GM21390 (cell line): Measurements from ENCODE around the gene ABCB9.
"Not testable (repeated sequence)": the region's sequence is repeated elsewhere in the genome, so short reads cannot be mapped to it uniquely, and the experiment has no call there.

Source experiments
- ATAC-seq: cut with Tn5 transposase; IDR thresholded peaks from one replicate; pipeline ENCODE4 v1.9.1; 2021; ENCODE audit not compliant: unreplicated experiment

ABCB9 gene

DNA sequence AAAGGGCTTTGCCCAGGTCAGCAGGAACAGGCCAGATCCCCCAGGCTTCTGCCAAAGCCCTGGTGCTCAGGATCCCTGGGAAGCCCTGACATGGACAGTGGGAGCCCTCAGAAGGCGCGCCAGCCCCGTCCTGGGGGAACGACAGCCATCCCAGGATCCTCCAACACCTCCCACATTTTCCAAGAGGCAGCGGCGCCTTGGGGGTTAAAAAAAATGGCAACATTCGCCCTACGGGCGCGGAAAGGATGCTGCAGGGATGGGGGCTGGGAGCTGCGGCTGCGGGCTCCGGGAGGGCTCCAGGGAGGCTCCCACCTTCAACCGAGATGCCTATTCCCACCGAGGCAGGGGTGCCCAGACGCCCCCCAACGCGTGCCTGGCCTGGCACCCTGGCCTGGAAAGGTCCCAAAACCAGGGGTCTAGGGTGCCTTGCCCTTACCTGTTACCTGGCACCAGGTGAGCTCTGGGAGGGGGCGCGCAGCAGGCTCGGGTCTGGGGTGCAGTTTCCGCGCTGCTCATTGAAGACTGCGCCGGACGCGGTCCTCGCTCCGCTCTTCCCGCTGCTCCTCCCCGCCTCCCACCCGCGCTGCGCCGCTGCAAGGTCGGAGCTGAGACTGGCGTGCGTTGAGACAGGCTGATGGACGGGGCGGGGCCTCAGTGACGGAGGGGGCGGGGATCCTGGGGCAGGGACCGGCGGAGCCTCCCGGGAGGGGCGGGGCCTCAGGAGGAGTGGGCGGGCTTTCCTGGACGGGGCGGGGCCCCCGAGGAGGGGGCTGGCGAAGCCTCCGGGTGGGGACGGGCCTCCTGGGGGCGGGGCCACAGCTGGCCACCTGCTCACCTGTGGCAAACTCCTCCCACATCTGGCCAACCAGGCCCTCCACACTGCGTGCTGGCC lies at the start of gene ABCB9:
Gene ABCB9, minus strand, starts transcription at position 613 of the 892 bp plus-strand sequence. CDS start 6,228 bp downstream, outside the sequence.
- ATAC-seq = peak; percentile 73

DNA sequence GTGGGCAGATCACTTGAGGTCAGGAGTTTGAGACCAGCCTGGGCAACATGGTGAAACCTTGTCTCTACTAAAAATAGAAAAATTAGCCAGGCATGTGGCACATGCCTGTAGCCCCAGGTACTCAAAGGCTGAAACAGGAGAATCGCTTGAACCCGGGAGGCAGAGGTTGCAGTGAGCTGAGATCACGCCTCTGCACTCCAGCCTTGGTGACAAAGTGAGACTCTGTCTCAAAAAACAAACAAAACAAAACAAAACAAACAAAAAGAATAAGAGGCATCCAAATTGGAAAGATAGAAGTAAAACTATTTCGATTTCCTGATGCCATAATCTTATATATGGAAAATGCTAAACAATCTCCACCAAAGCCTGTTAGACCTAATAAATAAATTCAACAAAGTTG lies 48.2 kb upstream of the ABCB9 start:
- ATAC-seq = not testable (repeated sequence)

DNA sequence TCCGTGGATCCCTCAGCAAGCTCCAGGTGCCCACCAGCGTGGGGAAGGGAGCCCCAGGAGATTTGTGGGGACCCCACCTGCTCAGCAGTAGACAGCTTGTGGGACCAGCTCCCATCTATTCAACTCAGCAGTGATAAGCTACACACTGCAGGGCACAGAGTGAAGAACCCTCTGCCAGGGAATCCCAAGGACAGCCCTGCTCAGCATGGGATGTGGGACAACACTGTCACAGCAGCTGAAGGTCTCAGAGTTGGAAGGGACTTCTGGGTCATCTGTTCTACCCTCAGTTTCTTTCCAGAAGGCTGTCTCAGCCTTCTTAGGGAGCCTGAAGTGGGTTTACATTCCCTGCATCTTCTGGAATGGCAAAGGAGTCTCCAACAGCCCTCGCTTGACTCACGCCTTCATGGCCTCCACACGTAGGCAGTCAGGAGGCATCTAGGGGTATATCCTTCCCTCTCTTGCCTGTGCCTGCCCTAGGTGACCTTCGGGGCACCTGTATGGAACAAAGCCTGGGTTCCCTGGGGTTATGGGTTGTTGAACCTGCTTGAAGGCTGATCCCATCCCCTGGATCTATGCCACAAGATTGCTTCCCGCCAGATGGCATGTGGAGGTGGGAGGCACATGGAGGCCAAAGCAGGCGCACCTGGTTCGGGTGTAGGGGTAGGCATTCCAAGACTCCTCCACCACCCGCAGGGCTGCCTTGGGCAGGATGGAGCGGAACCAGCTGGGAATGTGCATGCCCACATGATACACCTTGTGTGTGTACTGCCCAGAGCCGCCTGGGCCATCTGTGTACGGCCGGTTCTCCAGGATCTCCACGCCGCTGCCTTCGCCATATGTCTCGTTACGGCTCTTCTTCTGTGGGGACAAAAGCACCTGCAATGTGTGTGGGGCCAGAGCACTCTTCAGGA lies 47.2 kb upstream of the ABCB9 start:
- ATAC-seq = no peak

DNA sequence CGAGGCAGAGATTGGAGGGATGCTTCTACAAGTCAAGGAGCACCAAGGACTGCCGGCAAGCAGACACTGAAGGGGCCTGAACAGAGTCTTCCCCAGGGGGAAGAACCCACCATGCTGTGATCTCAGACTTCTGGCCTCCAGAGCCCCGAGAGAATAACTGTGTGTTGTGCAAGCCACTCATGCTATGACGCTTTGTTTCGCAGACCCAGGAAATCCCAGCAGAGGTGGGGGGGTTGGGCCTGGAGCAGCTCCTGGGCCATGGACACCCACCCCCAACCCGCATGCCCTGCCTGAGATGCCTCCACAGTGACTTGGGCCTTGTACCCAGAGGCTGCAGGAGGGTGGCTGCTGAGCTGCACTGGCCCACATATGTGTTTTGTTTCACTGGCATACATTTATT lies 45.4 kb upstream of the ABCB9 start:
- no peak for ATAC-seq

DNA sequence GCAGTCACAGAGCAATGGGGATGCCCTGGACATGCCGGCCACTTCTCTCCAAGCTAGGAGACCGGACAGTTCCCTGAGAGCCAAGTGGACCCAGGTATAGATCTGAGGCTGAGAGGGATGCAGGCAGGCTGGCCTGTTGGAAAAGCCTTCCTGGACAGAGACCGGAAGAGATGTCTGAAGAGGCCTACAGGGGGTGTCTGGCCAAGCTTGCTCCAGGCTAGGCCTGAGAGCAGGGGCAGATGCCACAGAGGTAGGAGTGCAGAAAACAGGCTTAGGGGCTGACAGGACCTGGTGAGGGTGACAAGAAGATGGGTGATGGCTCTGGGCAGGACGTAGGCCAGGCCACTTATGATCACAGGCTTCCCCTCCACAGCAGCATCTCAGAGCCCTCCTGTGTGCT lies 44.4 kb upstream of the ABCB9 start:
- no peak for ATAC-seq

DNA sequence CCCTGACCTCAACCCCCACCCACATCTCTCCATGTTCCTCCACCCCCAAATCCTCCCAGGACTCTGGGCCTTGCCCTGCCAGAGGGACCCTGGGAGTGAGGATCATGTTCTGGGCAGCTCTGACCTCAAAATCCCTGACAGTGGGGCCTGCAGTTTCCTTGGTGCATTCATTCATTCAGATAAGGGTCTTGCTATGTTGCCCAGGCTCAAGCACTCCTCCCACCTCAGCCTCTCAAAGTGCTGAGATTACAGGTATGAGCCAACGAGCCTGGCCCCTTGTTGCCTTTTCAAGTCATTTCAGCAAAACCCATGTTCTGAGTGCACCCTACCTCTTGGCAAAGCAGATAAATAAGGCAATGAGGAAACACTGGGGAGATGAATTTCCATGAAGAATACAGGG lies 43.8 kb upstream of the ABCB9 start:
- ATAC-seq = no peak

DNA sequence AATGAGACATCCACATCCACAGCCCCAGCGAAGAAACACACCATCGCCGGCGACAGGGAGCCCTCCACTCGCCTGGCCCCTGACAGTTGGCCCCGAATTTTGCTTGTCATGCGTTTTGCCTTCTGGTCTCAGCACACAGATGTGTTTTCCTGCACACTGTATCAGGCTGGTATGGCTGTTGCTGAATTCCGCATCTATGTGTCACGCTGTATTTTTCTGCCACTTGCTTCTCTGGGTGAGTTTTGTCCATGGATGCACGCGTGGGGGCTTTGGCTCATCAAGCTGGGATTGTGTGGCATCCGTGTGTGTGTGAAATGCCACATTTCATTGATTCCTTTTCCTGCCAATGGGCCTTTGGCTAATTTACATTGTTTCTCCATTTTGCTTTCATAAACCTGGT lies 40.7 kb upstream of the ABCB9 start:
- ATAC-seq = no peak

DNA sequence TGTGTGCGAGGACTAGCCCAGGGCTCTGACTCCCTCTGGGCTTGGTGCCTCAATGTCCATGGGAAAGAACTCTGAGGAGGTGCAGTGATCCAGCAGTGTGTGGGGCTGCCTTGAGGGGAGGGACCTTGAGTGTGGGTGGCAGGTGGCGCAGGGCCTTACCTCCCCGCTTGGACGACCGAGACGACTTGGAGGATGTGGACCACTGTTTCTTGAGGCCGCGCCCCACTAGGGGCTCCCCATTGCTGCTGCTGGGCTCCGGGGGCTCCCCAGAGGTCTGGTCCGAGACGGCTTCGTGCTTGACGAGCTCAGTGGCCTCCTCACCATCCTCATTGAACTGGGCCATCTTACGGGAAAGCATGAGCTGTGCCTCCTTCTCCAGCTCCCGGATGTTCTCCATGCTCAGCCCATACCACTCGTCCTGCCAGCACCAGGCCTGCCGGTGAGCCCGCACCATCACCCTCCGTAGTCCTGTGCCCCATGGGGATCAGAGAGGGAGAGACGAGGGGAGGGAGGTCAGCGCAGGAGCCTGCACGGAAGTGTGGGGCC lies 38.9 kb upstream of the ABCB9 start:
- ATAC-seq = no peak

DNA sequence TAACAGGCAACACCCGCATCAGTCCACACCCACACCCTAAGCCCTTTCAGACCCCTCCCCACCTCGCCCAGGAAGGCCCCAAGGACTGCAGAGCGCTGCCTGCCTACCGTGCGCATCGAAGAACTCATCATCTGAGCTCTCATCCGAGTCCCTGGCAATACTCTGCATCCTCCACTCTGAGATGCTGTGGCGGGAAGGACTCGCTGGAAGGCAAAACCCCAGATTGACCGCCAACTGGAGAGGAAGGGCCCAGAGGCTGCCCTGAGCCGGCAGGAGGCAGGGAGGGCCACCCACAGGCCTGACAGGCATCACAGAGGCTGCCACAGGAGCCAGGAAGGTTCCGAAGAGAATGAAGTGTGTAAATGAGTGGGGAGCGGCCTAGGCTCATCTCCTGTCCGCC lies 38.0 kb upstream of the ABCB9 start:
- ATAC-seq = no peak

DNA sequence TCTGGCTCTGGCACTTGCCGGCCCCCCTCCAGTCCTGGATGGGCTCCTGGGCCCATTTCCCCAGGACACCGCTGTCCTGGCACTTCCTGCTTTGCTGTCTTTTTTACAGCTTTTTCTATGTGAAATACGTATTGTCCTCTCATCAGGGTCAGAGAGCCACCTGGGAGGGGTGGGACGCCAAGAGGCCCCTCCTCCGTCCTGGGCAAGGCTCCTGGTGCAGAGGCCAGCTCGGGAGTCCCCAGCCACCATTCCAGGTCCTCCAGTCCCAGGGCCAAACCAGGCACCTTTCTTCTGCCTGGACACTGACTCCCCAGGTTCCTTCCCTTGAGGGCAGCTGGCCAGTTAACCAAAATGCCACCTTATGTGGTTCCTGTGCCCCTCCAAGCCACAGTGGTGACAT lies 37.0 kb upstream of the ABCB9 start:
- no peak for ATAC-seq

DNA sequence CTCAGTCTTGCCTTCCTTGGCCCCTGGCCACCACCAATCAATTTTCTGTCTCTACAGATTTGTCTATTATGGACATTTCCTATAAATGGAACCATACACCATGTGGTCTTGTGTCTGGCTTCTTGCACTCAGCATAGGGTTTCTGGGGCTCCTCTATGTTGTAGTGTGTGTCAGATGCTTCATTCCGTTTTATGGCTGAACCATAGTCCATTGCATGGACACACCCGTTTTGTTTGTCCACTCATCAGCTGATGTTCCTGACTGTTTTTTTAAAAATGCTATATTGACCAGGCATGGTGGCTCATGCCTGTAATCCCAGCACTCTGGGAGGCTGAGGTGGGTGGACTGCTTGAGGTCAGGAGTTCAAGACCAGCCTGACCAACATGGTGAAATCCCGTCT lies 35.2 kb upstream of the ABCB9 start:
- no peak for ATAC-seq

DNA sequence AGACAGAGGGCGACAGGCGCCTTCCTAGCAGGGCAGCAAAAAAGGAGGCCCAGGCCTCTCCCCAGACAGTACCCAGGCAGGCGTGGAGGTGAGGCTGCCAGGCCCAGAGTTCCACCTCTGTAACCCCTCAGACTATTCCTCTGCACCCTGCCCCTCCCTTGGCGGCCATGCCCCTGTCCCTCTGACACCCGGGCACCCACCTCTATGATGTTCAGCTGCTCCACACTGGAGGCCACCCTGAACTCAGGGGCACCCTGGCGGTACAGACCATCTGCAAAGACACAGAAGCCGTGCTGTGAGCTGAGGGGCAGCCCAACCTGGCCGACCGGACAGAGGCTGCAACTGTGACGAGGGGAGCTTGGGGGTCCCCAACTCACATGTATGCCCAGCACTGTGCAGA lies 34.3 kb upstream of the ABCB9 start:
- no peak for ATAC-seq

DNA sequence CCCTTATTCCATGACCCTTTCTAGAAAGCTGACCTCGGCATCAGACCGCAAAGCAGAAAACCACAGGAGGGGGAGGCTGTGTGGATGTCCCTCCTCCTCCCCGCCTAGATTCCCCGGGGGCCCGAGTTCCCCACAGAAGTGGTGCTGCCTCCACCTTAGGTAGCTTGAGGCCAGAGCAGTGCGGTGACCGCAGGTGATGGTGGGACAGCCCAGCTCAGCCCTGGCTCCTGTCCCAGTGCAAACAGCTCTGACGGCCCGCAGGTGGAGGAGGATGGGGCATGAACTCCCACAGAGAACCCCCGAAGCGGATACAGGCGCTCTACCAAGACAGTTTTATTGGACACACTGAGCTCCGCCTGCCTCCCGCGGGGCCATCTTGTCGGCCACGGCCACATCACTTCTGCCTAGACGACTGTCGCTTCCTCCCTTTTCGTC lies 33.7 kb upstream of the ABCB9 start:
- no peak for ATAC-seq

DNA sequence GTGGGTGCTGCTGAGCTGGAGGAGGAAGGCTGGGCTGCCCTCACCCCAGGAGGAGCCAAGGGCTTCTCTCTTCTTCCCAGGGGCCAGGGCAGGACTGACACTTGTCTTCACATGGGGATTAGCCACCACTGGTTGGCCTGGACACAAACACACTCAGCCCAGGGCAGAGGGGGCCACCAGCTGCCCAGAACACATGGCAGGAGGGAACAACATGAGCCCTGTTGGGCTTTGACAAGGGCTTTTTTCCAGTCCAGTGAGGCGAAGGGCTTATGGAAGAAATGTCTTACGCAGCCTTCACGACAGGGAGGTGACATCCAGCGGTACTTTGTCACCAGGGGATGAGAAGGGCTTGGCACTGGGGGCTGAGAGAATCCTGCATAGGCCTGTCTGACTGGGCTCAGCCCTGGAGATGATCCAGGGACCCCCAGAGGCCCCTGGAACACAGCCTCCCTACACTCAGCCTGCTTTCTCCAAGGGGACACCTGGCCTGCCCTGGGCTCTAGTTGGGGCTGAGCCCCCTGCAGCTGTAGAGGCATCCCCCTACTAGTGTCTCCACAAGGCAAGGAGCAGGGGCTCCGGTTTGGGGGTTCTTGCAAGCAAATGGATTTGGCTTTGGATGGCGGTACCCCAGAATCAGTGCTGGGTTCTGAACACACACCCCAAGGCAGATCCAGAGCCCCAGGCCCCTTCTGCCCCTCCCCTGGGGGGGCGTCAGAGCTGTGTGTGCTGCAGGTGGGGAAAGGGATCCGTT lies 33.1 kb upstream of the ABCB9 start:
- no peak for ATAC-seq

DNA sequence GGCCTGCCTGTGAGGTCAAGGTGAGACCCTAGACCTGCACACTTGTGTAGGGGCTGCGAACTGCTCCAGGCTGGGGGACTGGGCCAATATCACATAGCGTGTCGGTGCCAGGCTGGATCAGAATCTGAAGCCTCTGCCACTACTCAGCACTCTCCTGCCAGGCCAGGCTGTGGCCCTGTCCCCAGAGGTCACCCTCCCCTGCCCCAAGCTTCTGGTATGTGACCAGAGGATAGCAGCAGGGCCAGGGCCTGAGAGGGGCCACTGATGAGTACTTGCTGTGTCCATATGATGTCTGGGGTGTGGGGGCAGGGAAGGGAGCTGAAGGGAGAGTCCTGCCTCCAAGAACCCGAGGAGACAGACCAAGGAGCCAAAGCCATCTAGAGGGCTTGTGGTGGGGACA lies 32.1 kb upstream of the ABCB9 start:
- ATAC-seq = no peak

DNA sequence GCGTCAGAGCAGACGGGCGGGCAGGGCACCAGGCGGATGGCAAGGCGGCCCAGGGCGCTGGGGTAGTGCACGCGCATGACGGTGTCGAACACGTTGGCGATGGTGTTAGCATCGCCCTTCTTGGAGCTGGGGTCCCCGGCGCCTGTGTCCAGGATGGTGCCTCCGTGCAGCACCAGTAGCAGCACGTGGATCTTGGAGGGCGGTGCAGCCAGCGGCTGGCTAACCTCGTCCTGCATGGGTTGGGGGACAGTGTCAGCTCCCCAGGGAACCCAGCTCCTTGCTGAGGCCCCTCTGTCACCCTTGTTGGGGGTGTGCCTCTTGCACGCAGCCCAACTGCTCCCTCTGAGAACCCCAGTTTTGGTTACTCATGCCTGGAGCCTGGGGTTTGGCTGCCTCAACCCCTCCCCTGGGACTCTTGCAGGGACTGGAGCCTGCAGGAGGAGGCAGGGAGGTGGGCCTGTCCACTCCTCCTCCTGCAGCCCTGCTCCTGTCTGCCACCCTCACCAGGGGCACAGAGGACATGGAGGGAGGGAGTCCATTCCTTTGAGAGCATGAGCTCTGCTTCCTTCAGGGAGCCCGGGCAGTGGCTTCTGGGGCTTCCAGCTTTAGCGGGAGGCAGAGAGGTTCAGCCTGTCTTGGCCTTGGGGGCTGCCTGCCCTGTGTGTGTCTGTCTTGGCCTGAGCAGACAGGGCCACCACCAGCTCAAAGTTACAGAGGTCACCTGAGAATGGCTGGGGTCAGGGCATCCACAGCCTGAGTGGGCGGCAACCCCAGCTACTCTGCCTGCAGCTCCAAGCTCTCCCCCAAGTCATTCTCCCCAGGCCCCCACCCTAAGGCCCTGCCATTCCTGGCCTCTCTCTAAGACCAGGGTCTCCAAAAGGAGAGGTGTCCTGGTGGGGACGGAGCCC lies 31.3 kb upstream of the ABCB9 start:
- ATAC-seq = no peak

DNA sequence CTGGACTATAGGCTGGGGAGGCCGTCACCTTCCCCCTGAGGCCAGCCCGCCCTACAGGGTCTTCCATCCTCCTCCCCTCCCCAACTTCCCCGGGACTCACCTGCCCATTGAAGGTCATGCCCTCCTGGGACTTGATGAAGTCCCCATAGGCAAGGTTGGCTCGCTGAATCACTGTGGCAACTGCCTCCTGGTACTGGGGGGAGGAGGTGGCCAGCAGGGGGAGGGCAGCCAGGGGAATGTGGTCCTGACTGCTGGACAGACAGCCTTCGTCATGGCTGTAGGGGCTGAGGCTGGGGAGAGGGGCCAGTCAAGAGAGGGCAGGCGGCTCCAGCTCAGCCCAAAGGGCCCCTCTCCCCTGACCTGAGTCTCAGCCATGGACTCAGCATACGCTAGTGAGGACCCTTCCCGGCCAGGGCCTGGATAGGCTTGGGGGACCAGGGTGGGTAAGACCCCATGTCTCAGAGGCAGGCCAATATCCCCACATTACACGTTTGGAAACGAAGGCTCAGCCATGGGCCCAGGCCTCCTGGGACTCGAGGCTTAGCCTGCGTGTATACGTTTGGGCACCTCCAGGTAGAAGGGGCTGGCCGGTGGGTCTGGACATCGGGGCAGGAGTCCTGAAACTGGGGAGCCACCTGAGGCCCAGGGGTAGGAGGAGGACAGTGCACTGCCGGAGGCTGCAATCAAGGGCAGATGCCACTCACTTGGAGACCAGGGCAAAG lies 30.5 kb upstream of the ABCB9 start:
- no peak for ATAC-seq

DNA sequence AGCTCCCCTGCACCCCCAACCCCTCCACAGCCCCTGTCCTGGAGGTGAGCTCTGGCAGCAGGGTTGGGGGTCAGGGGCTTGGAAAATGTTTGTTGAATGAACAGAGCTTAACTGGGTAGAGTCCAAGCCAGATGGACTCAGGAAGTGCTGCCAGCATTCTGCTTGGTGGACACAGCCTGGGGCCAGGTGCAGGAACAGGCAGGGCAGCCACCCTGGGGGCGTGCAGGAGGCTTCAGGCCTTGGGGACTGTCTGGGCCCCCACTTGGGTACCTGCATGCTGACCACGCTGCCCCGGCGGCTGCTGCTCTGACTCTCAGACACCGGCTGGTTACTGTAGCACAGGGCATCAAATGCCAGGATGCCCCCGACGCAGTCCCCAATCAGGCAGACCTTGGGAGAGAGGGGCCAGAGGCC lies 29.9 kb upstream of the ABCB9 start:
- no peak for ATAC-seq

DNA sequence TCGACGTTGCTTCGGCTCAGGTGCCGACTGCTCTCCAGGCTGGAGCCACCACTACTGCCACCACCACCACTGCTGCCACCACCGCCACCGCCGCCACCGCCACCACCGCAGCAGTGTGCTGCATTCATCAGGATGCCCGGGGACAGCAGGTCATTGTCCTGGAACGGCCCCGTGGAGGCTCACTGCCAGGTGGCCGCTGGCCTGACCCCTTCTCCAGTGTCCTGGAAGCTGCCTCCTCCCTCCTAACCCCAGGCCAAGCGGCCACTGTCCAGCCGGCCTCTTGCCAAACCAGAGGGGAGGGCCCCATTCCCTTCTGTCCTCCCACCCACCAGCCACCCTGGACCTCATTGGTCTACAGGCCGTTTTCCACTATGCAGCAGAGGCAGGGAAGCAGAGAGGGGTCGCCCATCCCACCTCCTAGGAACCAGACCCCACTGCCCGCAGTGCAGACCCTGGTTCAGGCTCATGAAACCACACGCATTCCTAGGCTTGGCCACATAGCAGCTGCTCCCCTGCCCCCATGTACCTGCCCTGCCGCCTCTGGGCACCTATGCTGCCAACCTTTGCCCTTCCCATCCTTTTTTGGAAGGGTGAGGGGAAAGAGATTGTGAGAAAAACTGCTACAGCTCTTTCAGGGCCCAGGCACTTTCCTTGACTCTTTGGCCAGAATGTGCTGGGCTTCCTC lies 29.4 kb upstream of the ABCB9 start:
- ATAC-seq = no peak
